ENCODE measurements around the gene MORN5.

DNA sequence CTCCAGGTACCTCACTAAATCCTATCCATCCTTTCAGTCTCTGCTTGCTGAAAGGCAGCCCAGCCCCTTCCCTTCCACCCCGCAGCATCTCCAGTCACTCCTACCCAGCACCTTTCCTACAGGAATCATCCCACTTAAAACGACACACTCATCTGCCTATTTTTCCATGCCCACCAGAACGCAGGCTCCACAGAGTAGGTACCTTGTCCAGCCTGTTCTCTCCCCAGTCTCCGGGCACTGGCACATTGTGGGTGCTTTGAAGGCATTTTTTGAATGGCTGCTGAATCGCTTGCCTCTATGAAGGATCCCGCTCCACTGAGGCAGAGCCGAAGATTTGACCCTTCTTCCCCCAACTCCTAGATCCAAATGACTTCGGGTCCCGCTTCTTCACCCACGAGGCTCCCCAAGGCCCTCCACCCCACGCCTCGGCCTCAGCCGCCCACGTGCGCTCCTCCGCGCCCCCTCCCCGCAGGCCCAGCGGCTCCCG is 53.4 kb downstream of the MORN5 start:
- TF ChIP-seq, protein P1, sequence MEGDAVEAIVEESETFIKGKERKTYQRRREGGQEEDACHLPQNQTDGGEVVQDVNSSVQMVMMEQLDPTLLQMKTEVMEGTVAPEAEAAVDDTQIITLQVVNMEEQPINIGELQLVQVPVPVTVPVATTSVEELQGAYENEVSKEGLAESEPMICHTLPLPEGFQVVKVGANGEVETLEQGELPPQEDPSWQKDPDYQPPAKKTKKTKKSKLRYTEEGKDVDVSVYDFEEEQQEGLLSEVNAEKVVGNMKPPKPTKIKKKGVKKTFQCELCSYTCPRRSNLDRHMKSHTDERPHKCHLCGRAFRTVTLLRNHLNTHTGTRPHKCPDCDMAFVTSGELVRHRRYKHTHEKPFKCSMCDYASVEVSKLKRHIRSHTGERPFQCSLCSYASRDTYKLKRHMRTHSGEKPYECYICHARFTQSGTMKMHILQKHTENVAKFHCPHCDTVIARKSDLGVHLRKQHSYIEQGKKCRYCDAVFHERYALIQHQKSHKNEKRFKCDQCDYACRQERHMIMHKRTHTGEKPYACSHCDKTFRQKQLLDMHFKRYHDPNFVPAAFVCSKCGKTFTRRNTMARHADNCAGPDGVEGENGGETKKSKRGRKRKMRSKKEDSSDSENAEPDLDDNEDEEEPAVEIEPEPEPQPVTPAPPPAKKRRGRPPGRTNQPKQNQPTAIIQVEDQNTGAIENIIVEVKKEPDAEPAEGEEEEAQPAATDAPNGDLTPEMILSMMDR (IDR thresholded peaks at IDR 0.05), result no peak
- TF ChIP-seq POLR2A (IDR thresholded peaks at IDR 0.05), result no peak

Measured in lower leg skin (tissue), 3 donors.